ENCODE results near the gene UGT2B7. TPM values are rescaled to one million over a fixed set of nuclear protein-coding genes. Genes with fewer than 3 reads are reported as not detected.
"Not testable (repeated sequence)": the region's sequence is repeated elsewhere in the genome, so short reads cannot be mapped to it uniquely, and the experiment has no call there.

UGT2B7 gene
- total RNA-seq, 2 donors from 2014 or later, result not detected

- no peaks in the 10 kb centered on the region for H3K9me3 ChIP-seq (ENCODE audit: control insufficient read depth, low read length, poor library complexity, severe bottlenecking)
- ATAC-seq, result no peak
- Mint-ChIP-seq H3K27ac (no peak overlapping the region), H3K4me1 (no peaks in the 10 kb centered on the region), H3K4me3 (no peak overlapping the region), H3K27me3 (no peaks in the 10 kb centered on the region), H3K36me3 (ENCODE audit: low read depth) (no peaks in the 10 kb centered on the region)
- DNase-seq, result no peak
Measured at GRCh38 chr4:69096810-69097209, 536 bp downstream of the UGT2B7 start.

GRCh38 chr4:69098470-69098869 lies 2.2 kb downstream of the UGT2B7 start:
- Mint-ChIP-seq H3K27ac (no peak overlapping the region), H3K4me1 (no peaks in the 10 kb centered on the region), H3K36me3 (ENCODE audit: low read depth) (no peaks in the 10 kb centered on the region), H3K27me3 (no peaks in the 10 kb centered on the region), H3K4me3 (no peak overlapping the region)
- no peaks in the 10 kb centered on the region for H3K9me3 ChIP-seq (ENCODE audit: control insufficient read depth, low read length, poor library complexity, severe bottlenecking)
- no peak for ATAC-seq
- DNase-seq, result no peak

- no peak overlapping the region for H3K4me3 Mint-ChIP-seq
- no peak overlapping the region for H3K27ac Mint-ChIP-seq
- H3K27me3 Mint-ChIP-seq, result no peaks in the 10 kb centered on the region
- ATAC-seq (no peak), DNase-seq (no peak)
- no peaks in the 10 kb centered on the region for H3K36me3 Mint-ChIP-seq (ENCODE audit: low read depth)
- no peaks in the 10 kb centered on the region for H3K4me1 Mint-ChIP-seq
- H3K9me3 ChIP-seq (ENCODE audit: control insufficient read depth, low read length, poor library complexity, severe bottlenecking), result no peaks in the 10 kb centered on the region
Measured at GRCh38 chr4:69099910-69100309, 3.6 kb downstream of the UGT2B7 start.

- H3K27me3 Mint-ChIP-seq; H3K4me1 Mint-ChIP-seq; DNase-seq; H3K27ac Mint-ChIP-seq; ATAC-seq; H3K4me3 Mint-ChIP-seq; H3K9me3 ChIP-seq (ENCODE audit: control insufficient read depth, low read length, poor library complexity, severe bottlenecking); H3K36me3 Mint-ChIP-seq (ENCODE audit: low read depth): not testable (repeated sequence)
Measured at GRCh38 chr4:69102668-69103067, 6.4 kb downstream of the UGT2B7 start.

GRCh38 chr4:69104719-69105275 lies 8.5 kb downstream of the UGT2B7 start:
- H3K4me3 Mint-ChIP-seq, result no peak overlapping the region
- H3K4me1 Mint-ChIP-seq, result no peaks in the 10 kb centered on the region
- H3K9me3 ChIP-seq (ENCODE audit: control insufficient read depth, low read length, poor library complexity, severe bottlenecking), result no peaks in the 10 kb centered on the region
- DNase-seq (no peak), ATAC-seq (no peak)
- H3K27ac Mint-ChIP-seq, result no peak overlapping the region
- no peaks in the 10 kb centered on the region for H3K27me3 Mint-ChIP-seq
- H3K36me3 Mint-ChIP-seq (ENCODE audit: low read depth), result no peaks in the 10 kb centered on the region

GRCh38 chr4:69115151-69115850 lies 19.0 kb downstream of the UGT2B7 start:
- H3K27ac Mint-ChIP-seq; H3K36me3 Mint-ChIP-seq (ENCODE audit: low read depth); DNase-seq; H3K27me3 Mint-ChIP-seq; H3K4me3 Mint-ChIP-seq; ATAC-seq; H3K9me3 ChIP-seq (ENCODE audit: control insufficient read depth, low read length, poor library complexity, severe bottlenecking); H3K4me1 Mint-ChIP-seq: not testable (repeated sequence)

- no peaks in the 10 kb centered on the region for H3K9me3 ChIP-seq (ENCODE audit: control insufficient read depth, low read length, poor library complexity, severe bottlenecking)
- Mint-ChIP-seq H3K36me3 (ENCODE audit: low read depth) (no peaks in the 10 kb centered on the region), H3K27ac (no peak overlapping the region), H3K27me3 (no peaks in the 10 kb centered on the region), H3K4me3 (no peak overlapping the region), H3K4me1 (no peaks in the 10 kb centered on the region)
- ATAC-seq (no peak), DNase-seq (no peak)
Measured at GRCh38 chr4:69115851-69116213, 19.6 kb downstream of the UGT2B7 start.

GRCh38 chr4:69116645-69117321 lies 20.5 kb downstream of the UGT2B7 start:
- H3K27me3 Mint-ChIP-seq, result no peaks in the 10 kb centered on the region
- H3K27ac Mint-ChIP-seq, result no peak overlapping the region
- ATAC-seq (no peak), DNase-seq (no peak)
- H3K4me1 Mint-ChIP-seq, result no peaks in the 10 kb centered on the region
- H3K9me3 ChIP-seq (ENCODE audit: control insufficient read depth, low read length, poor library complexity, severe bottlenecking), result no peaks in the 10 kb centered on the region
- no peaks in the 10 kb centered on the region for H3K36me3 Mint-ChIP-seq (ENCODE audit: low read depth)
- no peak overlapping the region for H3K4me3 Mint-ChIP-seq

- Mint-ChIP-seq H3K27ac (no peak overlapping the region), H3K36me3 (ENCODE audit: low read depth) (no peaks in the 10 kb centered on the region), H3K27me3 (no peaks in the 10 kb centered on the region), H3K4me1 (no peaks in the 10 kb centered on the region), H3K4me3 (no peak overlapping the region)
- ATAC-seq (no peak), DNase-seq (no peak)
- H3K9me3 ChIP-seq (ENCODE audit: control insufficient read depth, low read length, poor library complexity, severe bottlenecking), result no peaks in the 10 kb centered on the region
Measured at GRCh38 chr4:69120870-69121269, 24.6 kb downstream of the UGT2B7 start.

GRCh38 chr4:69122476-69122875 lies 26.2 kb downstream of the UGT2B7 start:
- H3K4me3 Mint-ChIP-seq, result no peak overlapping the region
- no peaks in the 10 kb centered on the region for H3K4me1 Mint-ChIP-seq
- no peak overlapping the region for H3K27ac Mint-ChIP-seq
- no peaks in the 10 kb centered on the region for H3K36me3 Mint-ChIP-seq (ENCODE audit: low read depth)
- ATAC-seq (no peak), DNase-seq (no peak)
- no peaks in the 10 kb centered on the region for H3K9me3 ChIP-seq (ENCODE audit: control insufficient read depth, low read length, poor library complexity, severe bottlenecking)
- H3K27me3 Mint-ChIP-seq, result no peaks in the 10 kb centered on the region

GRCh38 chr4:69124941-69125340 lies 28.7 kb downstream of the UGT2B7 start:
- no peaks in the 10 kb centered on the region for H3K36me3 Mint-ChIP-seq (ENCODE audit: low read depth)
- no peaks in the 10 kb centered on the region for H3K9me3 ChIP-seq (ENCODE audit: control insufficient read depth, low read length, poor library complexity, severe bottlenecking)
- ATAC-seq, result no peak
- H3K4me1 Mint-ChIP-seq, result no peaks in the 10 kb centered on the region
- no peak overlapping the region for H3K4me3 Mint-ChIP-seq
- DNase-seq, result no peak
- H3K27me3 Mint-ChIP-seq, result no peaks in the 10 kb centered on the region
- H3K27ac Mint-ChIP-seq, result no peak overlapping the region

- Mint-ChIP-seq H3K4me1 (no peaks in the 10 kb centered on the region), H3K4me3 (no peak overlapping the region), H3K27ac (no peak overlapping the region), H3K27me3 (no peaks in the 10 kb centered on the region), H3K36me3 (ENCODE audit: low read depth) (no peaks in the 10 kb centered on the region)
- ATAC-seq (no peak), DNase-seq (no peak)
- H3K9me3 ChIP-seq (ENCODE audit: control insufficient read depth, low read length, poor library complexity, severe bottlenecking), result no peaks in the 10 kb centered on the region
Measured at GRCh38 chr4:69126024-69126423, 29.8 kb downstream of the UGT2B7 start.

GRCh38 chr4:69133993-69134392 lies 37.7 kb downstream of the UGT2B7 start:
- Mint-ChIP-seq H3K4me1 (no peaks in the 10 kb centered on the region), H3K27me3 (no peaks in the 10 kb centered on the region), H3K27ac (no peak overlapping the region), H3K36me3 (ENCODE audit: low read depth) (no peaks in the 10 kb centered on the region), H3K4me3 (no peak overlapping the region)
- no peaks in the 10 kb centered on the region for H3K9me3 ChIP-seq (ENCODE audit: control insufficient read depth, low read length, poor library complexity, severe bottlenecking)
- DNase-seq (no peak), ATAC-seq (no peak)

GRCh38 chr4:69134471-69134870 lies 38.2 kb downstream of the UGT2B7 start:
- no peak for ATAC-seq
- H3K9me3 ChIP-seq (ENCODE audit: control insufficient read depth, low read length, poor library complexity, severe bottlenecking), result no peaks in the 10 kb centered on the region
- no peak for DNase-seq
- Mint-ChIP-seq H3K4me1 (no peaks in the 10 kb centered on the region), H3K4me3 (no peak overlapping the region), H3K27me3 (no peaks in the 10 kb centered on the region), H3K27ac (no peak overlapping the region), H3K36me3 (ENCODE audit: low read depth) (no peaks in the 10 kb centered on the region)
